CD4-positive, alpha-beta T cell (primary cell): Measurements from ENCODE around the gene MBTPS2. TPM values are rescaled to one million over a fixed set of nuclear protein-coding genes. Genes with fewer than 3 reads are reported as not detected.

Source experiments
- ATAC-seq: fragments of 200-7000 bp; cut with Tn5 transposase; one replicate; pipeline ENCODE4 v1.10.0; 2022; ENCODE audit warnings: mild to moderate bottlenecking; ENCODE audit not compliant: poor library complexity
- CTCF ChIA-PET: fragments of 350-600 bp; sonication (Branson Sonifier 250); formaldehyde crosslinking; loops from one replicate; lab custom pipeline; 2021; ENCODE audit warnings: antibody characterized with exemption, inconsistent platforms; lab: Charles Lee
- POLR2A ChIA-PET: fragments of 350-600 bp; sonication (Branson Sonifier 250); formaldehyde crosslinking; loops from one replicate; lab custom pipeline; 2021; ENCODE audit warnings: antibody characterized with exemption, inconsistent platforms; lab: Charles Lee
- DNase-seq, 14 experiments: peaks; one replicate each; pipeline ENCODE4 v3.0.0-alpha.2; 2013 to 2020; ENCODE audit warnings: mixed read lengths in 2 of 14
- H3K27ac ChIP-seq, 2 donors: one replicate each; pipeline versions ENCODE4 v1.5.1 to v1.7.0; 2013; ENCODE audit warnings: low read length in 2 of 2, low read depth in 1 of 2, mild to moderate bottlenecking in 1 of 2
- H3K27me3 ChIP-seq, 2 experiments: 1 replicate in 1 of 2; 2 replicates in 1 of 2; pipeline versions ENCODE4 v1.6.1 to v1.7.0; 2013; ENCODE audit warnings: low read length in 2 of 2, control low read depth in 1 of 2, mild to moderate bottlenecking in 1 of 2, moderate library complexity in 1 of 2; ENCODE audit not compliant: insufficient read depth in 2 of 2, control insufficient read depth in 1 of 2
- H3K36me3 ChIP-seq: one replicate; pipeline ENCODE4 v1.6.1; 2013; ENCODE audit warnings: low read length, control low read depth; ENCODE audit not compliant: insufficient read depth
- H3K4me1 ChIP-seq: one replicate; pipeline ENCODE4 v1.6.1; 2013; ENCODE audit warnings: low read length, control low read depth; ENCODE audit not compliant: insufficient read depth
- H3K4me3 ChIP-seq: one replicate; pipeline ENCODE4 v1.5.1; 2013; ENCODE audit warnings: mild to moderate bottlenecking, low read length, moderate library complexity
- H3K9me3 ChIP-seq, 2 experiments: 1 replicate in 1 of 2; 2 replicates in 1 of 2; pipeline versions ENCODE4 v1.6.1 to v1.7.0; 2013; ENCODE audit warnings: low read length in 2 of 2, mild to moderate bottlenecking in 2 of 2, control low read depth in 1 of 2, moderate library complexity in 1 of 2; ENCODE audit not compliant: control insufficient read depth in 1 of 2, insufficient read depth in 1 of 2
- H3K27ac Mint-ChIP-seq: one replicate; pipeline ENCODE4 v1.8.0; 2020; ENCODE audit warnings: mixed read lengths
- H3K27me3 Mint-ChIP-seq: one replicate; pipeline ENCODE4 v1.8.0; 2021; ENCODE audit warnings: mixed read lengths
- H3K36me3 Mint-ChIP-seq: one replicate; pipeline ENCODE4 v1.8.0; 2021; ENCODE audit warnings: low read depth, mixed read lengths
- H3K4me1 Mint-ChIP-seq: one replicate; pipeline ENCODE4 v1.8.0; 2021; ENCODE audit warnings: low read depth, mixed read lengths
- H3K4me3 Mint-ChIP-seq: one replicate; pipeline ENCODE4 v1.8.0; 2020; ENCODE audit warnings: mild to moderate bottlenecking, mixed read lengths
- H3K9me3 Mint-ChIP-seq: one replicate; pipeline ENCODE4 v1.8.0; 2020; ENCODE audit warnings: mixed read lengths
- intact Hi-C, 2 experiments: fragments of 100-400 bp; cut with DNase I in 1 of 2; cut with micrococcal nuclease in 1 of 2; formaldehyde crosslinking; loops; one replicate each; pipeline versions ENCODE4 v1.15.1 to v1.9.0; 2023 to 2025; cut with DNase I, micrococcal nuclease
- total RNA-seq, 174 experiments: library from RNA in 2 of 174; stranded (reverse) in 2 of 174; gene quantifications; one replicate each; pipeline ENCODE4 v1.2.3 and lab custom pipeline; 2021 to 2026
- TF ChIP-seq, protein P1 (sequence below): fragments of 200-600 bp; IDR thresholded peaks from one replicate; pipeline ENCODE4 v1.8.0; 2022; ENCODE audit warnings: antibody characterized with exemption, mild to moderate bottlenecking

The MBTPS2 gene
- total RNA-seq, 2 experiments from 2014 or later: 3.1 to 3.4 TPM

DNA sequence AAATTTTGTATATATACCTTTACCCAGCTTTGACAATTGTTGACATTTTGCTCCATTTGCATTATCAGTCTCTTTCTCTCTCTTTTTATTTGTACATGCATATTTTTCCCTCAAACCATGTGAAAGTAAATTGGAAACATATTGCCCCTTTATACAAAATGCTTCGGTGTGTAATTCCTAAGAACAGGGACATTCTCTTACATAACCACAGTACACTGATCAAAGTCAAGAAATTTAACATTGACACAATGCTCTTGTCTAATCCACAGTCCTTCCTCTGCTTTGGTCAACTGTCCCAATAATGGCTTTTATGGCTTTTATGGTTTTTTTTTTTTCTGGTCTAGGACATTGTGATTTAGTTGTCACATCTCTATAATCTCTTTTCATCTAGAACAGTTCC is 91.6 kb downstream of the MBTPS2 start:
- H3K9me3 ChIP-seq: no peaks in the 10 kb centered on the region
- H3K4me1 Mint-ChIP-seq: peaks cover 14% of the 10 kb centered on the region
- TF ChIP-seq, protein P1, sequence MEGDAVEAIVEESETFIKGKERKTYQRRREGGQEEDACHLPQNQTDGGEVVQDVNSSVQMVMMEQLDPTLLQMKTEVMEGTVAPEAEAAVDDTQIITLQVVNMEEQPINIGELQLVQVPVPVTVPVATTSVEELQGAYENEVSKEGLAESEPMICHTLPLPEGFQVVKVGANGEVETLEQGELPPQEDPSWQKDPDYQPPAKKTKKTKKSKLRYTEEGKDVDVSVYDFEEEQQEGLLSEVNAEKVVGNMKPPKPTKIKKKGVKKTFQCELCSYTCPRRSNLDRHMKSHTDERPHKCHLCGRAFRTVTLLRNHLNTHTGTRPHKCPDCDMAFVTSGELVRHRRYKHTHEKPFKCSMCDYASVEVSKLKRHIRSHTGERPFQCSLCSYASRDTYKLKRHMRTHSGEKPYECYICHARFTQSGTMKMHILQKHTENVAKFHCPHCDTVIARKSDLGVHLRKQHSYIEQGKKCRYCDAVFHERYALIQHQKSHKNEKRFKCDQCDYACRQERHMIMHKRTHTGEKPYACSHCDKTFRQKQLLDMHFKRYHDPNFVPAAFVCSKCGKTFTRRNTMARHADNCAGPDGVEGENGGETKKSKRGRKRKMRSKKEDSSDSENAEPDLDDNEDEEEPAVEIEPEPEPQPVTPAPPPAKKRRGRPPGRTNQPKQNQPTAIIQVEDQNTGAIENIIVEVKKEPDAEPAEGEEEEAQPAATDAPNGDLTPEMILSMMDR: no peak
- no peaks in the 10 kb centered on the region for H3K27me3 ChIP-seq
- H3K27ac Mint-ChIP-seq: no peak overlapping the region
- H3K4me3 Mint-ChIP-seq: no peak overlapping the region
- H3K4me1 ChIP-seq: no peaks in the 10 kb centered on the region
- ATAC-seq (no peak), DNase-seq (no peak)
- no peak overlapping the region for H3K4me3 ChIP-seq
- ChIA-PET CTCF (no interaction called here), POLR2A (no interaction called here)
- no peak overlapping the region for H3K27ac ChIP-seq
- intact Hi-C loops: loop anchor here in 1 of 2 experiments (10.0 kb wide), 1 partner anchor 96 kb away; the partner anchor contains the start of gene MBTPS2
- H3K36me3 ChIP-seq: no peaks in the 10 kb centered on the region
- H3K9me3 Mint-ChIP-seq: no peaks in the 10 kb centered on the region
- no peaks in the 10 kb centered on the region for H3K27me3 Mint-ChIP-seq
- H3K36me3 Mint-ChIP-seq: no peaks in the 10 kb centered on the region

DNA sequence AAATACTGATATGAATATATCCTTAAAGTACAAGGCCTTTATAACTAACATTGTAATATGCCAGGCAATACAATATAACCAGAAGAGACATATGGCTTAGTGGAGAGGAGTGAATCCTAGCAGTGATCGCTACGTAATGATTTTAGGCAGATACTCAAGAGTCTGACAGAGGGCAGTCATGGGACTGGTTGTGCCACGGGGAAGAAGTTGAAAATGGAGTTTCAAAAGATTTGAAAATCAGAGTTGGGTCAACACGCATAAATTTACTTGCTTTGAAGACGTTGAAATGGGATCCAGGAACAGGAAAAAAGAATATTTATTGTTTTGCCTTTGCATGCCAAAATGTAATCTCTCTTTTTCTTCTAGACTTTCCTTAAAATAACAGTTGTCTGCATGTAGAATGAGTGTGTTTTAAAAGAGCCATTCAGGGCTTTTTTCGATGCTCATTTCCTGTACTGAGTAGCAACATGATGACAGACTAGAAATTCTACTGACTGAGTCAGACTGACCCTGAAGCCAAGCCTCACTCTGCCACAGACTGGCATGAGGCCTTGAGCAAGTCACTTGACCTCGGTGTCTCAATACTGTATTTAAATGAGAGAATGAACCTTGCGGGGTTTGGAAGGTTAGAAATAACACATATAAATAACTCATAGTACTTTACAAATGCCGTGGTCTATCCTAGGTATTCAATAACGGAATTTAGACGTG is 93.0 kb downstream of the MBTPS2 start:
- intact Hi-C loops: loop anchor here in 1 of 2 experiments (10.0 kb wide), 1 partner anchor 98 kb away; the partner anchor contains the start of gene MBTPS2
- CTCF ChIA-PET: no interaction called here
- H3K4me3 Mint-ChIP-seq: no peak overlapping the region

DNA sequence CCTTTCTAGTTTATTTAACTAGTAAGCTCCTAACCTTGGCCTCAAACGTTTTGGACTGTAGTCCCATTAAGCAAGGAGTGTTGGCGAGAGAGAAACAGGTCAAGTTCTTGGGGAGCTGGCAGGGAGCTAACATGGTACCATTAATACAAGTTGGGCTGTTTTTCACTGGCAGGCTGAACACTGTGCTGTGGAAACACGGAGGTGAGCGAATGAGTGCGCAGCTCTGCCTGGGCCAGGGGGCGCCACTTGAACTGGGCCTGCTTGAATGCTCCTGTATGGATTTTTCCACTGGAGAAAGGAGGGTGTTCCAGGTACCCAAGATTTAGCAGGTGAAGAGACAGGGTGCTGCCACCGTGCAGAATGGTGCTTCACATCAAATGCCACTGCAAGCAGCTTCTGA is 93.7 kb downstream of the MBTPS2 start:
- POLR2A ChIA-PET: no interaction called here
- DNase-seq: no peak
- intact Hi-C loops: loop anchor here in 1 of 2 experiments (10.0 kb wide), 1 partner anchor 98 kb away; the partner anchor contains the start of gene MBTPS2
- Mint-ChIP-seq H3K36me3 (no peaks in the 10 kb centered on the region), H3K9me3 (no peaks in the 10 kb centered on the region), H3K27ac (no peak overlapping the region), H3K4me3 (no peak overlapping the region), H3K4me1 (peaks cover 14% of the 10 kb centered on the region), H3K27me3 (no peaks in the 10 kb centered on the region)
- Histone ChIP-seq H3K27ac (no peak overlapping the region), H3K9me3 (no peaks in the 10 kb centered on the region), H3K27me3 (no peaks in the 10 kb centered on the region), H3K36me3 (no peaks in the 10 kb centered on the region), H3K4me1 (no peaks in the 10 kb centered on the region), H3K4me3 (no peak overlapping the region)
- ATAC-seq: no peak
- CTCF ChIA-PET: no interaction called here
- TF ChIP-seq, protein P1: no peak

More for the DNA sequence above, 93.0 kb downstream of the MBTPS2 start:
- Mint-ChIP-seq H3K27me3 (no peaks in the 10 kb centered on the region), H3K9me3 (no peaks in the 10 kb centered on the region), H3K4me1 (peaks cover 14% of the 10 kb centered on the region), H3K36me3 (no peaks in the 10 kb centered on the region), H3K27ac (no peak overlapping the region)
- ATAC-seq (no peak), DNase-seq (peak in 2 of 14 experiments; percentile 31 to 52)
- no peaks in the 10 kb centered on the region for H3K9me3 ChIP-seq
- no peaks in the 10 kb centered on the region for H3K4me1 ChIP-seq
- no peak overlapping the region for H3K27ac ChIP-seq
- TF ChIP-seq, protein P1: no peak
- H3K36me3 ChIP-seq: no peaks in the 10 kb centered on the region
- H3K4me3 ChIP-seq: no peak overlapping the region
- POLR2A ChIA-PET: no interaction called here
- H3K27me3 ChIP-seq: no peaks in the 10 kb centered on the region
